Parathyroid adenoma (tissue), 2 donors: ENCODE results near the gene CORO6.

Source experiments
- H2AFZ ChIP-seq: fragments of 300-600 bp; sonication (generic); one replicate; pipeline ENCODE4 v1.7.0; 2017; ENCODE audit warnings: antibody characterized with exemption, mild to moderate bottlenecking
- H3K27ac ChIP-seq: fragments of 300-600 bp; sonication (generic); one replicate; pipeline ENCODE4 v1.7.0; 2017
- H3K27me3 ChIP-seq: fragments of 300-600 bp; sonication (generic); one replicate; pipeline ENCODE4 v1.7.0; 2017; ENCODE audit warnings: low read length; ENCODE audit not compliant: control insufficient read depth, insufficient read depth
- H3K36me3 ChIP-seq: fragments of 300-600 bp; sonication (generic); one replicate; pipeline ENCODE4 v1.7.0; 2017; ENCODE audit warnings: low read length; ENCODE audit not compliant: control insufficient read depth, insufficient read depth
- H3K4me1 ChIP-seq: fragments of 300-600 bp; sonication (generic); one replicate; pipeline ENCODE4 v1.7.0; 2017; ENCODE audit warnings: control low read depth
- H3K4me2 ChIP-seq: fragments of 300-600 bp; sonication (generic); one replicate; pipeline ENCODE4 v1.7.0; 2017; ENCODE audit warnings: low read length
- H3K4me3 ChIP-seq: fragments of 300-600 bp; sonication (generic); one replicate; pipeline ENCODE4 v1.7.0; 2017; ENCODE audit warnings: low read depth, low read length
- H3K79me2 ChIP-seq: fragments of 300-600 bp; sonication (generic); one replicate; pipeline ENCODE4 v1.7.0; 2017; ENCODE audit warnings: control low read depth
- H3K9ac ChIP-seq: fragments of 300-600 bp; sonication (generic); one replicate; pipeline ENCODE4 v1.7.0; 2017; ENCODE audit warnings: mild to moderate bottlenecking
- H3K9me3 ChIP-seq: fragments of 300-600 bp; sonication (generic); one replicate; pipeline ENCODE4 v1.7.0; 2017; ENCODE audit warnings: low read length; ENCODE audit not compliant: control insufficient read depth
- TF ChIP-seq, protein P1 (sequence below): fragments of 300-600 bp; sonication (generic); IDR thresholded peaks from one replicate; pipeline ENCODE4 v1.7.0; 2017; ENCODE audit warnings: antibody characterized with exemption, mild to moderate bottlenecking
- donor health status: primary hyperparathyroidism.

CORO6 gene

DNA sequence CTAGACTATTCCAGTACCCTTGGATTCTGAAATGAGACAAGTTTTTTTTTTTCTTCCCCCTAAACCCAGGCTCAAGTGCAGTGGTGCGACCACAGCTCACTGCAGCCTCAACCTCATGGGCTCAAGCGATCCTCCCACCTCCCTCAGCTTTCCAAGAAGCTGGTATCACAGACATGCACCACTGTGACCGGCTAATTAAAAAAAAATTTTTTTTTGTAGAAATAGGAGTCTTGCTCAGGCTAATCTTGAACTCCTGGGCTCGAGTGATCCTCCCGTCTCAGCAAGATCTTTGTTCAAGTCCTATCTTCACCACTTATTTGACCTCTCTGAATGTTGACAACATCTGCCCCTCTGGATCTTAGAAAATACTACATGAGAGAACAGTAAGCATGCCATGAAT lies 26.6 kb upstream of the CORO6 start:
- Histone ChIP-seq H3K79me2 (no peaks in the 10 kb centered on the region), H3K36me3 (no peaks in the 10 kb centered on the region), H3K4me2 (no peak overlapping the region), H3K27ac (no peak overlapping the region), H3K4me3 (no peak overlapping the region), H3K9ac (no peak overlapping the region), H3K27me3 (no peaks in the 10 kb centered on the region), H3K4me1 (peaks cover 12% of the 10 kb centered on the region), H3K9me3 (no peaks in the 10 kb centered on the region), H2AFZ (no peak overlapping the region)
- TF ChIP-seq, protein P1, sequence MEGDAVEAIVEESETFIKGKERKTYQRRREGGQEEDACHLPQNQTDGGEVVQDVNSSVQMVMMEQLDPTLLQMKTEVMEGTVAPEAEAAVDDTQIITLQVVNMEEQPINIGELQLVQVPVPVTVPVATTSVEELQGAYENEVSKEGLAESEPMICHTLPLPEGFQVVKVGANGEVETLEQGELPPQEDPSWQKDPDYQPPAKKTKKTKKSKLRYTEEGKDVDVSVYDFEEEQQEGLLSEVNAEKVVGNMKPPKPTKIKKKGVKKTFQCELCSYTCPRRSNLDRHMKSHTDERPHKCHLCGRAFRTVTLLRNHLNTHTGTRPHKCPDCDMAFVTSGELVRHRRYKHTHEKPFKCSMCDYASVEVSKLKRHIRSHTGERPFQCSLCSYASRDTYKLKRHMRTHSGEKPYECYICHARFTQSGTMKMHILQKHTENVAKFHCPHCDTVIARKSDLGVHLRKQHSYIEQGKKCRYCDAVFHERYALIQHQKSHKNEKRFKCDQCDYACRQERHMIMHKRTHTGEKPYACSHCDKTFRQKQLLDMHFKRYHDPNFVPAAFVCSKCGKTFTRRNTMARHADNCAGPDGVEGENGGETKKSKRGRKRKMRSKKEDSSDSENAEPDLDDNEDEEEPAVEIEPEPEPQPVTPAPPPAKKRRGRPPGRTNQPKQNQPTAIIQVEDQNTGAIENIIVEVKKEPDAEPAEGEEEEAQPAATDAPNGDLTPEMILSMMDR: no peak

GRCh38 chr17:29648005-29648404 lies 25.3 kb upstream of the CORO6 start:
- no peaks in the 10 kb centered on the region for H3K79me2 ChIP-seq

DNA sequence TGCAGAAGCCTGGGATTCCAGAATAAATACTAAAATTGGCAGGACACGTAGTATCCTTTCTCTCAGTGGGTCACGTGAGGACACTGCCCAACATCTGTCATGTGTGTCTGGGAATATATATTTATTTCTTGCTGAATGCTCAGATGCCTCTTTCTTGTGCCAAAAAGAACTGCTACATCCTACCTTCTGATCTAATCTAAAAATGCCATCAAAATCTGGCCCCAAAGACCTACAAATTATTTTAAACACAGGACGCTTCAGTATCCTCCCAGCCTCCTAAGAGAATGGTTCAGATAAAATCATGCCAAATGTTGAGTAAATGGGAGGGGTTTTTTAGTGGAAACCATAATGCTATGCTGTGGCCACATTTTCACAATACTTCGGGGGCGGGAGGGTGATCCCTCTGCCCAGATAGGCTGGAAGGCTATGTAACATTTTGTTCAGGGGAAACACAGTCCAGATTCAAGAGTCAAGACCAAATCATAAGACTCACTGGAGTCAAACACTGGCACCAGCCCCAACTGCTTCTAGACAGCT lies 22.9 kb upstream of the CORO6 start:
- H3K9ac ChIP-seq: no peak overlapping the region
- peaks cover 27% of the 10 kb centered on the region for H3K4me1 ChIP-seq

More at GRCh38 chr17:29648005-29648404, 25.3 kb upstream of the CORO6 start:
- H3K4me1 ChIP-seq: peaks cover 16% of the 10 kb centered on the region
- H3K36me3 ChIP-seq: no peaks in the 10 kb centered on the region
- TF ChIP-seq, protein P1: no peak
- no peaks in the 10 kb centered on the region for H3K27me3 ChIP-seq
- no peak overlapping the region for H3K27ac ChIP-seq
- no peak overlapping the region for H3K9ac ChIP-seq
- no peak overlapping the region for H3K4me3 ChIP-seq
- no peak overlapping the region for H3K4me2 ChIP-seq
- no peaks in the 10 kb centered on the region for H3K9me3 ChIP-seq
- no peak overlapping the region for H2AFZ ChIP-seq

DNA sequence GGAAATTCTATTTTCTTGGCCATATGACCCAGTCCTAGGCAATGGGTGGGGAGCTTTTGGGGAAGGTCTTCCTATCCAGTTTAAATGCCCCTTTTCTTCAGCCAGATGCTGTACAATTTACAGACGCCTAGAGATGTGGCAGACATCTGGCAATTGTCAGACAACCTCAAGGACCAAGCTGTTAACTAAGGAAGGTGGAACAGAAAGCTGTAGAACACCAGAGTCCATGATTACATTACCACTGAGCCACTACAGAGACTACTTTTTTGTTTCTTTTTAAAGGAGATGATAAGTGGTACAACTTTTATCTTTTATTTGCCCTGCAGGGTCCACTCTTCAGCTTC lies 21.1 kb upstream of the CORO6 start:
- Histone ChIP-seq H3K4me1 (peaks cover 27% of the 10 kb centered on the region), H3K9me3 (no peaks in the 10 kb centered on the region)
- TF ChIP-seq, protein P1: no peak

More for the DNA sequence above, 22.9 kb upstream of the CORO6 start:
- TF ChIP-seq, protein P1: no peak
- Histone ChIP-seq H2AFZ (peak overlapping the region; percentile 50), H3K9me3 (no peaks in the 10 kb centered on the region), H3K79me2 (no peaks in the 10 kb centered on the region), H3K4me3 (no peak overlapping the region), H3K27me3 (no peaks in the 10 kb centered on the region), H3K36me3 (no peaks in the 10 kb centered on the region), H3K4me2 (peak overlapping the region; percentile 1), H3K27ac (peak overlapping the region; percentile 55)

DNA sequence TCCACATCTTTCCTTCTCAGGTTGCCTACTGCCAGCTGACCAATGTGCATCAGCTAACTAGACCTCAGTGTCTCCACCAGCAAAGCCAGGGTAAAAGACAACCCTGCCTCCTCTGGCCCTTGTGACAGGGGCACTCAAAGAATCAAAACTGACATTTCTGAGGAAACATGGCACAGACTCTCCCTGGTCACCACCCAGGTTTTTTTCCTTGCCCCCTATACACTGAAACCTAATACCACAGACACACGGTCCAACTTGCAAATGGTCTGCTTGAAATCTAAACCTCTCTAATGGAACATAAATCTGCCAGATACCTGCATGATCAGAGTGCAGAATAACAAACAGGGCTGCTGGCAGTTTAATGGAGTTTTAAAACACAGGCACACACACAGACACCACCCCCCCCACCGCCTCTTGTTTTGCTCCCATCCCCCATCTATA lies 19.5 kb upstream of the CORO6 start:
- Histone ChIP-seq H3K27ac (peak overlapping the region; percentile 60), H3K4me1 (peaks cover 27% of the 10 kb centered on the region), H3K36me3 (no peaks in the 10 kb centered on the region)

More for the DNA sequence above, 21.1 kb upstream of the CORO6 start:
- Histone ChIP-seq H2AFZ (no peak overlapping the region), H3K4me3 (no peak overlapping the region), H3K27ac (no peak overlapping the region), H3K27me3 (no peaks in the 10 kb centered on the region), H3K9ac (no peak overlapping the region), H3K79me2 (no peaks in the 10 kb centered on the region), H3K4me2 (no peak overlapping the region), H3K36me3 (no peaks in the 10 kb centered on the region)

More for the DNA sequence above, 19.5 kb upstream of the CORO6 start:
- H2AFZ ChIP-seq: peak overlapping the region; percentile 26
- H3K27me3 ChIP-seq: no peaks in the 10 kb centered on the region
- peak overlapping the region; percentile 53 for H3K4me2 ChIP-seq
- no peak overlapping the region for H3K4me3 ChIP-seq
- H3K79me2 ChIP-seq: no peaks in the 10 kb centered on the region
- H3K9me3 ChIP-seq: no peaks in the 10 kb centered on the region
- TF ChIP-seq, protein P1: no peak
- H3K9ac ChIP-seq: no peak overlapping the region
